HepG2 (cell line): Measurements from ENCODE around the gene ZDHHC18. TPM values are rescaled to one million over a fixed set of nuclear protein-coding genes. Genes with fewer than 3 reads are reported as not detected.

ENCODE experiments used
- AHDC1 ChIP-seq: sonication (generic); formaldehyde crosslinking; IDR thresholded peaks from 2 replicates; pipeline ENCODE4 v1.5.1; 2020; ENCODE audit warnings: mild to moderate bottlenecking, missing genetic modification reagents, borderline replicate concordance
- ELF3 ChIP-seq: IDR thresholded peaks from 2 replicates; pipeline ENCODE4 v1.6.1; 2016; ENCODE audit warnings: missing genetic modification reagents, missing compliant biosample characterization
- ETS1 ChIP-seq: sonication (generic); formaldehyde crosslinking; IDR thresholded peaks from 2 replicates; pipeline ENCODE4 v1.4.0; 2020; ENCODE audit warnings: missing genetic modification reagents
- IKZF4 ChIP-seq: sonication (generic); formaldehyde crosslinking; IDR thresholded peaks from 2 replicates; pipeline ENCODE4 v1.5.1; 2020; ENCODE audit warnings: borderline replicate concordance, mild to moderate bottlenecking, low read depth, missing genetic modification reagents; ENCODE audit errors: not compliant biosample characterization
- ISL2 ChIP-seq: sonication (generic); formaldehyde crosslinking; IDR thresholded peaks from 2 replicates; pipeline ENCODE4 v1.5.0; 2020; ENCODE audit warnings: missing genetic modification reagents
- KAT7 ChIP-seq: IDR thresholded peaks from 2 replicates; pipeline ENCODE4 v1.6.1; 2018; ENCODE audit warnings: borderline replicate concordance, missing compliant biosample characterization
- KAT8 ChIP-seq: IDR thresholded peaks from 2 replicates; pipeline ENCODE4 v1.6.1; 2016; ENCODE audit warnings: missing genetic modification reagents, missing compliant biosample characterization
- MTF1 ChIP-seq: sonication (generic); formaldehyde crosslinking; IDR thresholded peaks from 2 replicates; pipeline ENCODE4 v1.5.0; 2020; ENCODE audit warnings: missing genetic modification reagents
- NAIF1 ChIP-seq: sonication (generic); formaldehyde crosslinking; IDR thresholded peaks from 2 replicates; pipeline ENCODE4 v1.5.0; 2020; ENCODE audit warnings: mild to moderate bottlenecking, missing genetic modification reagents, borderline replicate concordance
- RELA ChIP-seq: sonication (generic); formaldehyde crosslinking; IDR thresholded peaks from 2 replicates; pipeline ENCODE4 v1.4.0; 2020; ENCODE audit warnings: missing genetic modification reagents
- SAFB2 ChIP-seq: sonication (generic); formaldehyde crosslinking; IDR thresholded peaks from 2 replicates; pipeline ENCODE4 v1.5.1; 2020; ENCODE audit warnings: missing genetic modification reagents, low read depth, mild to moderate bottlenecking, borderline replicate concordance
- SIX4 ChIP-seq: sonication (generic); formaldehyde crosslinking; IDR thresholded peaks from 2 replicates; pipeline ENCODE4 v1.4.0; 2020; ENCODE audit warnings: missing genetic modification reagents
- TEAD3 ChIP-seq: optimal IDR thresholded peaks from 2 replicates; pipeline ENCODE3; 2016; ENCODE audit warnings: borderline replicate concordance
- ZFY ChIP-seq: sonication (generic); formaldehyde crosslinking; IDR thresholded peaks from 2 replicates; pipeline ENCODE4 v1.4.0; 2020; ENCODE audit warnings: missing genetic modification reagents
- ZNF451 ChIP-seq: sonication (generic); formaldehyde crosslinking; IDR thresholded peaks from 2 replicates; pipeline ENCODE4 v1.5.0; 2020; ENCODE audit warnings: mild to moderate bottlenecking, missing genetic modification reagents
- ZNF704 ChIP-seq: sonication (generic); formaldehyde crosslinking; IDR thresholded peaks from 2 replicates; pipeline ENCODE4 v1.8.1; 2023; ENCODE audit warnings: mild to moderate bottlenecking, inconsistent platforms, moderate library complexity, missing genetic modification reagents, borderline replicate concordance
- ZNF772 ChIP-seq: sonication (generic); formaldehyde crosslinking; IDR thresholded peaks from 2 replicates; pipeline ENCODE4 v1.5.0; 2020; ENCODE audit warnings: mild to moderate bottlenecking, missing genetic modification reagents
- ZNF816 ChIP-seq: sonication (generic); formaldehyde crosslinking; IDR thresholded peaks from 2 replicates; pipeline ENCODE4 v1.8.0; 2022; ENCODE audit warnings: missing genetic modification reagents, mild to moderate bottlenecking, borderline replicate concordance
- polyA plus RNA-seq, 8 experiments: library from polyadenylated mRNA; depleted of rRNA in 3 of 8; stranded (reverse) in 7 of 8; unstranded in 1 of 8; fragments of >200 nt; fragmentation: Illumina TruSeq in 4 of 8; extraction: Trizol in 4 of 8; gene quantifications; 2 replicates each; pipeline versions ENCODE4 v1.2.1 to v1.2.3, GENCODE V29; 2011 to 2016; ENCODE audit warnings: low read depth in 4 of 8, missing spikeins in 1 of 8, mixed read lengths in 1 of 8; ENCODE audit not compliant: insufficient read depth in 1 of 8
- total RNA-seq, 5 experiments: library from RNA; depleted of rRNA; stranded (reverse); fragments of >200 nt; fragmentation: Illumina TruSeq; extraction: Trizol; gene quantifications; 2 replicates each; pipeline ENCODE4 v1.2.3, GENCODE V29; 2016; ENCODE audit warnings: low read depth in 1 of 5
- TF ChIP-seq, protein P1 (sequence below): sonication (generic); formaldehyde crosslinking; IDR thresholded peaks from 2 replicates; pipeline ENCODE4 v1.5.1; 2020; ENCODE audit warnings: missing genetic modification reagents, mild to moderate bottlenecking, borderline replicate concordance

Gene ZDHHC18
- total and polyA plus RNA-seq, 2 of the 13 experiments (the other 11 are each of a cell fraction or from before 2014, with no cell fraction given): 13.2 to 35.3 TPM

GRCh38 chr1:26900001-26900814, 73.7 kb downstream of the ZDHHC18 start, which contains the start of gene GPATCH3 (continued):
- no peak; the same call in 1 of the 2 replicates for TF ChIP-seq MTF1 (CRISPR knock-in tag)
- peak; percentile 85; the same call in 1 of the 2 replicates for TF ChIP-seq KAT7
- TF ChIP-seq ZNF772 (CRISPR knock-in tag): peak; percentile 95
- TF ChIP-seq ZNF816 (CRISPR knock-in tag): peak; percentile 29; the same call in 1 of the 2 replicates
- TF ChIP-seq IKZF4 (CRISPR knock-in tag): no peak
- peak; percentile 93 for TF ChIP-seq TEAD3
- peak; percentile 34; the same call in 1 of the 2 replicates for TF ChIP-seq NAIF1 (CRISPR knock-in tag)
- no peak for TF ChIP-seq SAFB2
- 0 out of 2 replicates have a peak, but pooled peaks have one; percentile 61 for TF ChIP-seq ETS1 (CRISPR knock-in tag)
- TF ChIP-seq, protein P1, sequence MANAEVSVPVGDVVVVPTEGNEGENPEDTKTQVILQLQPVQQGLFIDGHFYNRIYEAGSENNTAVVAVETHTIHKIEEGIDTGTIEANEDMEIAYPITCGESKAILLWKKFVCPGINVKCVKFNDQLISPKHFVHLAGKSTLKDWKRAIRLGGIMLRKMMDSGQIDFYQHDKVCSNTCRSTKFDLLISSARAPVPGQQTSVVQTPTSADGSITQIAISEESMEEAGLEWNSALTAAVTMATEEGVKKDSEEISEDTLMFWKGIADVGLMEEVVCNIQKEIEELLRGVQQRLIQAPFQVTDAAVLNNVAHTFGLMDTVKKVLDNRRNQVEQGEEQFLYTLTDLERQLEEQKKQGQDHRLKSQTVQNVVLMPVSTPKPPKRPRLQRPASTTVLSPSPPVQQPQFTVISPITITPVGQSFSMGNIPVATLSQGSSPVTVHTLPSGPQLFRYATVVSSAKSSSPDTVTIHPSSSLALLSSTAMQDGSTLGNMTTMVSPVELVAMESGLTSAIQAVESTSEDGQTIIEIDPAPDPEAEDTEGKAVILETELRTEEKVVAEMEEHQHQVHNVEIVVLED (CRISPR knock-in tag): peak; percentile 73
- TF ChIP-seq ZNF704 (CRISPR knock-in tag): peak; percentile 86; the same call in 1 of the 2 replicates
- peak; percentile 99 for TF ChIP-seq KAT8 (CRISPR knock-in tag)
- TF ChIP-seq ISL2: peak; percentile 73
- TF ChIP-seq ZFY (CRISPR knock-in tag): peak; percentile 89
- TF ChIP-seq ELF3 (CRISPR knock-in tag): peak; percentile 53; the same call in 1 of the 2 replicates
- peak; percentile 58; the same call in 1 of the 2 replicates for TF ChIP-seq SIX4 (CRISPR knock-in tag)
- no peak for TF ChIP-seq ZNF451 (CRISPR knock-in tag)
- TF ChIP-seq AHDC1 (CRISPR knock-in tag): peak; percentile 37; the same call in 1 of the 2 replicates
- TF ChIP-seq RELA (CRISPR knock-in tag): no peak
